CD4-positive, CD25-positive, alpha-beta regulatory T cell (primary cell): Measurements from ENCODE around the gene FADS3. TPM values are rescaled to one million over a fixed set of nuclear protein-coding genes. Genes with fewer than 3 reads are reported as not detected.

Experiments used
- ATAC-seq, 2 donors: fragments of 150-1000 bp; cut with Tn5 transposase; one replicate each; pipeline ENCODE4 v1.10.0; 2021; ENCODE audit warnings: low read depth in 2 of 2, moderate number of reproducible peaks in 2 of 2, moderate library complexity in 1 of 2
- DNase-seq, 3 donors: peaks; one replicate each; pipeline versions ENCODE4 v3.0.0 to v3.0.0-alpha.2; 2012 to 2022; ENCODE audit warnings: mixed read lengths in 1 of 3
- H3K27ac ChIP-seq: one replicate; pipeline ENCODE4 v1.7.0; 2013; ENCODE audit warnings: mild to moderate bottlenecking, low read length; ENCODE audit not compliant: insufficient read depth, poor library complexity, severe bottlenecking
- H3K27me3 ChIP-seq: one replicate; pipeline ENCODE4 v1.7.0; 2013; ENCODE audit warnings: low read length; ENCODE audit not compliant: control insufficient read depth, insufficient read depth
- H3K36me3 ChIP-seq: one replicate; pipeline ENCODE4 v1.7.0; 2013; ENCODE audit warnings: mild to moderate bottlenecking, low read length, moderate library complexity; ENCODE audit not compliant: control insufficient read depth, insufficient read depth
- H3K4me1 ChIP-seq: 2 replicates; pipeline ENCODE4 v1.7.0; 2013; ENCODE audit warnings: mild to moderate bottlenecking, low read length; ENCODE audit not compliant: insufficient read depth, control insufficient read depth, poor library complexity, severe bottlenecking
- H3K4me3 ChIP-seq: one replicate; pipeline ENCODE4 v1.7.0; 2013; ENCODE audit warnings: low read depth, mild to moderate bottlenecking, low read length, moderate library complexity
- H3K9me3 ChIP-seq, 2 experiments: 1 replicate in 1 of 2; 2 replicates in 1 of 2; pipeline ENCODE4 v1.7.0; 2013; ENCODE audit warnings: low read length in 2 of 2, mild to moderate bottlenecking in 1 of 2, moderate library complexity in 1 of 2; ENCODE audit not compliant: control insufficient read depth in 2 of 2
- H3K27ac Mint-ChIP-seq, 3 donors: one replicate each; pipeline ENCODE4 v1.8.0; 2020 to 2022; ENCODE audit warnings: mild to moderate bottlenecking in 3 of 3, mixed read lengths in 3 of 3, moderate library complexity in 2 of 3
- H3K27me3 Mint-ChIP-seq: one replicate; pipeline ENCODE4 v1.8.0; 2022; ENCODE audit warnings: mild to moderate bottlenecking, mixed read lengths
- H3K36me3 Mint-ChIP-seq: one replicate; pipeline ENCODE4 v1.8.0; 2020; ENCODE audit warnings: mixed read lengths
- H3K4me1 Mint-ChIP-seq, 4 donors: one replicate each; pipeline ENCODE4 v1.8.0; 2020 to 2022; ENCODE audit warnings: mixed read lengths in 4 of 4, mild to moderate bottlenecking in 1 of 4
- H3K4me3 Mint-ChIP-seq, 4 donors: one replicate each; pipeline ENCODE4 v1.8.0; 2020 to 2022; ENCODE audit warnings: mild to moderate bottlenecking in 4 of 4, mixed read lengths in 4 of 4, moderate library complexity in 3 of 4
- H3K9me3 Mint-ChIP-seq, 7 donors: one replicate each; pipeline ENCODE4 v1.8.0; 2020 to 2022; ENCODE audit warnings: mixed read lengths in 7 of 7, mild to moderate bottlenecking in 3 of 7, moderate library complexity in 2 of 7
- polyA plus RNA-seq, 4 donors: library from polyadenylated mRNA; unstranded; fragments of 300-500 nt; fragmentation: Illumina TruSeq; gene quantifications; one replicate each; pipeline ENCODE4 v1.2.3, GENCODE V29; 2021
- total RNA-seq: library from RNA; stranded (reverse); gene quantifications from one replicate; pipeline ENCODE4 v1.2.3, GENCODE V29; 2022

Gene FADS3
- total and polyA plus RNA-seq, 5 donors from 2014 or later = 0.87 to 15.8 (median 1.4) TPM

GRCh38 chr11:61832754-61833153 is 58.6 kb downstream of the FADS3 start:
- no peak overlapping the region for H3K27ac ChIP-seq
- DNase-seq = no peak
- H3K36me3 Mint-ChIP-seq = no peaks in the 10 kb centered on the region
- no peak for ATAC-seq
- H3K4me3 Mint-ChIP-seq = peak overlapping the region in 1 of 4 donors; percentile 50
- H3K4me1 Mint-ChIP-seq = peaks cover 4 to 30% (median 5%) of the 10 kb centered on the region in 4 donors
- H3K4me3 ChIP-seq = no peak overlapping the region
- no peak overlapping the region for H3K27ac Mint-ChIP-seq
- H3K27me3 Mint-ChIP-seq = peaks cover 40% of the 10 kb centered on the region
- no peaks in the 10 kb centered on the region for H3K9me3 ChIP-seq
- no peaks in the 10 kb centered on the region for H3K36me3 ChIP-seq
- H3K9me3 Mint-ChIP-seq = no peaks in the 10 kb centered on the region
- peaks cover 30% of the 10 kb centered on the region for H3K4me1 ChIP-seq
- peaks cover 4% of the 10 kb centered on the region for H3K27me3 ChIP-seq

- H3K27ac ChIP-seq = no peak overlapping the region
- peaks cover 33% of the 10 kb centered on the region for H3K4me1 ChIP-seq
- ATAC-seq (no peak), DNase-seq (no peak)
- Mint-ChIP-seq H3K4me1 (peaks cover 4 to 32% (median 5%) of the 10 kb centered on the region in 4 donors), H3K4me3 (peak overlapping the region in 1 of 4 donors; percentile 58), H3K9me3 (no peaks in the 10 kb centered on the region), H3K36me3 (no peaks in the 10 kb centered on the region), H3K27me3 (peaks cover 45% of the 10 kb centered on the region), H3K27ac (no peak overlapping the region)
- peaks cover 4% of the 10 kb centered on the region for H3K27me3 ChIP-seq
- no peak overlapping the region for H3K4me3 ChIP-seq
- H3K36me3 ChIP-seq = no peaks in the 10 kb centered on the region
- no peaks in the 10 kb centered on the region for H3K9me3 ChIP-seq
Measured at GRCh38 chr11:61832207-61832606, 59.1 kb downstream of the FADS3 start.

- no peak for DNase-seq
- no peak for ATAC-seq
- H3K9me3 ChIP-seq = no peaks in the 10 kb centered on the region
- H3K27me3 ChIP-seq = peaks cover 4% of the 10 kb centered on the region
- Mint-ChIP-seq H3K4me1 (peaks cover 4 to 35% (median 5%) of the 10 kb centered on the region in 4 donors), H3K27me3 (peaks cover 58% of the 10 kb centered on the region), H3K4me3 (peak overlapping the region in 1 of 4 donors; percentile 62), H3K27ac (no peak overlapping the region), H3K9me3 (no peaks in the 10 kb centered on the region), H3K36me3 (no peaks in the 10 kb centered on the region)
- no peak overlapping the region for H3K27ac ChIP-seq
- no peaks in the 10 kb centered on the region for H3K36me3 ChIP-seq
- H3K4me3 ChIP-seq = no peak overlapping the region
- H3K4me1 ChIP-seq = peaks cover 33% of the 10 kb centered on the region
Measured at GRCh38 chr11:61830237-61831105, 60.9 kb downstream of the FADS3 start.

GRCh38 chr11:61829806-61830205 is 61.5 kb downstream of the FADS3 start:
- Mint-ChIP-seq H3K4me3 (peak overlapping the region in 1 of 4 donors; percentile 62), H3K27me3 (peaks cover 64% of the 10 kb centered on the region), H3K9me3 (no peaks in the 10 kb centered on the region), H3K27ac (no peak overlapping the region), H3K36me3 (no peaks in the 10 kb centered on the region), H3K4me1 (peaks cover 4 to 31% (median 5%) of the 10 kb centered on the region in 4 donors)
- Histone ChIP-seq H3K27me3 (peaks cover 4% of the 10 kb centered on the region), H3K9me3 (no peaks in the 10 kb centered on the region), H3K4me3 (no peak overlapping the region), H3K27ac (no peak overlapping the region), H3K36me3 (no peaks in the 10 kb centered on the region), H3K4me1 (peaks cover 30% of the 10 kb centered on the region)
- no peak for ATAC-seq
- DNase-seq = no peak

- peaks cover 3 to 22% (median 5%) of the 10 kb centered on the region in 4 donors for H3K4me1 Mint-ChIP-seq
- Histone ChIP-seq H3K4me3 (no peak overlapping the region), H3K4me1 (peaks cover 21% of the 10 kb centered on the region), H3K27ac (no peak overlapping the region), H3K36me3 (no peaks in the 10 kb centered on the region), H3K9me3 (no peaks in the 10 kb centered on the region), H3K27me3 (peaks cover 4% of the 10 kb centered on the region)
- ATAC-seq = no peak
- peak overlapping the region in 1 of 3 donors; percentile 62 for H3K27ac Mint-ChIP-seq
- H3K27me3 Mint-ChIP-seq = peaks cover 71% of the 10 kb centered on the region
- H3K4me3 Mint-ChIP-seq = peak overlapping the region in 3 of 4 donors; percentile 62 to 77 (median 74)
- peak in 1 of 3 donors; percentile 33 for DNase-seq
- H3K9me3 Mint-ChIP-seq = peaks cover 0 to 1% (median 0%) of the 10 kb centered on the region in 7 donors
- no peaks in the 10 kb centered on the region for H3K36me3 Mint-ChIP-seq
Measured at GRCh38 chr11:61828629-61829407, 62.5 kb downstream of the FADS3 start.

- no peaks in the 10 kb centered on the region for H3K9me3 ChIP-seq
- ATAC-seq (no peak), DNase-seq (no peak)
- Mint-ChIP-seq H3K27ac (no peak overlapping the region), H3K9me3 (peaks cover 0 to 1% (median 0%) of the 10 kb centered on the region in 7 donors), H3K36me3 (no peaks in the 10 kb centered on the region), H3K4me3 (peak overlapping the region in 3 of 4 donors; percentile 62 to 77 (median 74)), H3K27me3 (peaks cover 73% of the 10 kb centered on the region), H3K4me1 (peaks cover 0 to 18% (median 3%) of the 10 kb centered on the region in 4 donors)
- H3K36me3 ChIP-seq = no peaks in the 10 kb centered on the region
- no peak overlapping the region for H3K4me3 ChIP-seq
- H3K27ac ChIP-seq = no peak overlapping the region
- peaks cover 21% of the 10 kb centered on the region for H3K4me1 ChIP-seq
- H3K27me3 ChIP-seq = peaks cover 4% of the 10 kb centered on the region
Measured at GRCh38 chr11:61828379-61828628, 63.0 kb downstream of the FADS3 start.

- Histone ChIP-seq H3K4me3 (no peak within 1 kb of the TSS), H3K27me3 (peaks cover 4% of the 10 kb centered on the region), H3K9me3 (no peaks in the 10 kb centered on the region), H3K36me3 (no peaks in the 10 kb centered on the region), H3K4me1 (peaks cover 21% of the 10 kb centered on the region), H3K27ac (no peak within 1 kb of the TSS)
- no peaks in the 10 kb centered on the region for H3K36me3 Mint-ChIP-seq
- H3K4me3 Mint-ChIP-seq = peak within 1 kb of the TSS; percentile 35 to 77 (median 68)
- peaks cover 0 to 16% (median 3%) of the 10 kb centered on the region in 4 donors for H3K4me1 Mint-ChIP-seq
- peak within 1 kb of the TSS in 2 of 3 donors; percentile 43 to 62 for H3K27ac Mint-ChIP-seq
- DNase-seq (peak in 1 of 3 donors; percentile 80), ATAC-seq (peak; percentile 31 to 54)
- peaks cover 78% of the 10 kb centered on the region for H3K27me3 Mint-ChIP-seq
- H3K9me3 Mint-ChIP-seq = peaks cover 0 to 1% (median 0%) of the 10 kb centered on the region in 7 donors
Measured at GRCh38 chr11:61827571-61828378, 63.6 kb downstream of the FADS3 start, which contains the start of gene FADS2. TSS of gene FADS2 (plus strand) at chr11:61828300. CDS start at chr11:61828391, 91 bp downstream.
